ENCODE data around the gene RBM18.

Gene RBM18

GRCh38 chr9:122204055-122204454, 60.6 kb downstream of the RBM18 start:
- DNase-seq (ENCODE audit: low spot score): no peak

DNA sequence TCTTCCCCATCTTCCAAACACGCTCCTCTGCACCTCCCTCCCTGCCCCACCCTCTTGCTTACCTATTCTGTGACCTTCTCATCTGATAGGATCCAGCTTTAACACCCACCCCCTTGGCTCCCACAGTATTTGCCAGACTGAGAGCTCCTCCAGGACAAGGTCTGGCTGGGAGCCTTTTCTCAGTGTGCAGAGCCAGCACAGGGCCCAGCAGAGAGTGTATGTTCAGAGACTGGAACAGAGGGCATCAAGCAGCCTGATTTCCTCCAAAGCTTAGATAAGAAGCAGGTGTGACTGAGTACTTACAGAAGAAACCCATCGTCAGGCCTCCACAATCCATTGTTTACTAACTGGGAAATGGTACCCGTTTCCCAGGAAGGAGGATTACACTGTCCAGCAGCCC, 62.5 kb downstream of the RBM18 start:
- no peak for DNase-seq (ENCODE audit: low spot score)

GRCh38 chr9:122201641-122202040, 63.0 kb downstream of the RBM18 start:
- DNase-seq (ENCODE audit: low spot score): no peak

DNA sequence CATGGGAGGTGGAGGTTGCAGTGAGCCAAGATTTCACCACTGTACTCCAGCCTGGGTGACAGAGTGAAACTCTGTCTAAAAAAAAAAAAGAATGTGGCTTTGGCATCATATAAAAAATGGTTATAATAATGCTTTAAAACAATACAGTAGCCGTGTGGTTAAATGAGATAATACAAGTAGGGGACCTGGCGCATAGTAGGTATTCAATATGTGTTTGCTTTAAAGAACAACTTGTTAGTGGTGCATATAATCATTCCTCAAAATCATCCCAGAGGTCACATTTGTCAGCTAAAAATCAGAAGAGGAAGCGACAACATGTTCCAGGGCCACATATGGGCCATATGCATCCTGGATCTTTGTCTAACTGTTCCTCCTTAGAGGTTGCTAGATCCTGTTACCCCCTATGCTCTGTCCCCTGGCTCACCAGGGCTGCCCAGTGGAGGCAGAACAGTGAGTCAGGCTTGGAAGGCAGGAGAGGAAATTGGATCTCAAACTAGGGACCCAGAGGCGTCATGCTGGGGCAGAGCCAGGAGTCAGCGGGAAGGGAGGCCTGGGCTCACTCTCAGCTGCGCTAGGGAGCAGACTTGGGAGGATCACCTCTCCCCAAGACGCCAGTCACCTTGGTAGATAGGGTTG, 63.6 kb downstream of the RBM18 start:
- peak; percentile 27 for DNase-seq (ENCODE audit: low spot score)

GRCh38 chr9:122197882-122198281, 66.8 kb downstream of the RBM18 start:
- no peak for DNase-seq (ENCODE audit: low spot score)

GRCh38 chr9:122197426-122197825, 67.2 kb downstream of the RBM18 start:
- no peak for DNase-seq (ENCODE audit: low spot score)

GRCh38 chr9:122195875-122196274, 68.8 kb downstream of the RBM18 start:
- no peak for DNase-seq (ENCODE audit: low spot score)

- no peak for DNase-seq (ENCODE audit: low spot score)
Observed at GRCh38 chr9:122193651-122194050, 71.0 kb downstream of the RBM18 start.

DNA sequence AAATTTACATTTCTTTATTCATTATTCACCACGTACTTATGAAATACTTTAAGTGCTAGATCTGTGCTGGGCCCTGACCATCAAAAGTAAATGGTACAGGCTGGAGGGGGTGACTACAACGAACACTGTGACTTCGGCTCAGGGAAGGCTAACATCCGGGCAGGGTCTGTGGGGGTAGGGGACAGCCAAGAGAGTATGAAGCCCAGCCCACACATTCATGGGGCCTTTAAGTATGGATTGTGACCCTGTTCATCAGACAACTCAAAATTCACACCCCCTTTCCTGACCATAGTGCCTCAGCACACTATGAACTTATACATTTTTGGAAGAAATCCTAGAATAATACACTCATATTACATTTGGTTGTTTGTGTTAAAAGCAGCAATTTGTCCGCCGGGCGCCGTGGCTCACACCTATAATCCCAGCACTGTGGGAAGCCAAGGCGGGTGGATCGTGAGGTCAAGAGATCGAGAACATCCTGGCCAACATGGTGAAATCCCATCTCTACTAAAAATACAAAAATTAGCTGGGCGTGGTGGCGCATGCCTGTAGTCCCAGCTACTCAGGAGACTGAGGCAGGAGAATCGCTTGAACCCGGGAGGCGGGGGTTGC, 71.6 kb downstream of the RBM18 start:
- DNase-seq (ENCODE audit: low spot score): no peak

DNA sequence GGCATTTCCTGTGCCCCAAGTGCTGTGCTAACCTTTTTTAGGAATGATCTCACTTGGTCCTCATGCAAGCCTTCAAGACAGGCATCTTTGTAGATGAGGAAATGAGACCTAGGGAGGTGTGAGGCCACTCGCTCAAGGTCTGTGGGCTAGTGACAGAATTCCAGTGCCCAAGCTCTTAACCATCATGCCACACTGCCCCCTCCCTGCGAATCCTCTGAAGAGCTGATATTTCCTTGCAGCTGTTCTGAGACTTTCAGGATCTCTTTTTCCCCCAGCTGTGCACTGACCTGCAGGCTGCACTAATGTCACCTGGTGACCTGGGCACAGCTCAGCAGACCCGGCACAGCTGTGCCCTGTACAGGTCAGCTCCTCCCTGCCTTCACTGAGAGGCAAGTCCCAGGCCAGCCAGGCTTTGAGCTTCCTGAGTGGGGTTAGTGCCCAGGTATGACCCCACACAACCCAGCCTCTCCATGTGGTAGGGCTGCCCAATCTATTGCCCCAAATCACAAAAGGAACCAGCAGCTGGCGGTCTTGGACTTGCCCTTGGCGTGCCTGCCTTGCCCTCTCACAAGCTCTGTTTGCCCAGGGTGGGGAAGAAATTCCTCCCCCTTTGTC, 72.3 kb downstream of the RBM18 start:
- no peak for DNase-seq (ENCODE audit: low spot score)

DNA sequence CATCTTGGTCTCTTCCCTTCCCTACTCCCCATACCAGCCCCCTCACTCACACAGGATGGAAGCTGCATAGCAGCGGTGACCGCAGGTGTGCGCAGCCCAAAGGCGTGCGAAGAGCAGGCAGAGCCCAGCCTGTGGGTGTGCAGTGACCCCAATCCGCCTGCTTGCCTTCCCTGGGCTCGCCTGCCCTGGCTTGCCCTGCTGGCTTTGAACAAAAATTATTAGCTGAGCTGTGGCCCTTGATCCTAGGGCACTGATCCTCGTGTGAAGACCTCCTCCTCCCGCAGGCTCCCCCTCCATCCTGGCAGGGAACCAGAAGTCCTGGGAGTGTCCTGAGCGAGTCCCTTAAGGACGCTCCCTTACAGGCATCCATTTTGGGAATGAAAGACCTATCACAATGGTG, 73.1 kb downstream of the RBM18 start:
- peak; percentile 19 for DNase-seq (ENCODE audit: low spot score)

GRCh38 chr9:122190597-122191381, 73.9 kb downstream of the RBM18 start:
- DNase-seq (ENCODE audit: low spot score): peak; percentile 56

DNA sequence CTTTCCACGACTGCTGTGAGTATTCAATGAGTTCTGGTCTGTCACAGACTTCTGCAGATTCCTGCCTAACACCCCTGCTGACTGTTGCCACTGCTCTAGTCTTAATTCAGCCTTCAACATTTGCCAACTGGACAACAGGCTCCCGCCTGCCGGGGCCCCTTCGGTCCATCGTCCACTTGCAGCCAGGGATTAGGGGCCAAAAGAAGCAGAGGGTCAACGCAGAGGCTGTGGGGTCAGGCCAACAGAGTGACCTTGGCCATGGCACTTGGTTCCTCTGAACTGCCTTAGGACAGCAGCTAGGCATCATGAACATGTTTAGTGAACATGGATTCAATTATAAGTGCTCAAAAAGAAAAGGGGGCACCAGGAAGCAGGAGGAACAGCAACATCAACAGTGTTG, 76.3 kb downstream of the RBM18 start:
- no peak for DNase-seq (ENCODE audit: low spot score)
